Neural cell (in vitro differentiated cells): ENCODE measurements around the gene GNG4.

ENCODE experiments used
- EP300 ChIP-seq: fragments of 450-650 bp; conservative IDR thresholded peaks from 2 replicates; pipeline ENCODE4 v1.6.1; 2014; ENCODE audit warnings: antibody characterized with exemption, mild to moderate bottlenecking, moderate library complexity; ENCODE audit not compliant: poor library complexity, severe bottlenecking
- EZH2 ChIP-seq: fragments of 200-600, 300-800 bp; shearing (Covaris generic), sonication (generic); IDR thresholded peaks from 2 replicates; pipeline ENCODE4 v1.6.1; 2014; ENCODE audit warnings: antibody characterized with exemption, low read length, borderline replicate concordance, mild to moderate bottlenecking; ENCODE audit not compliant: insufficient read depth, poor library complexity, severe bottlenecking
- MXI1 ChIP-seq: fragments of 450-650 bp; conservative IDR thresholded peaks from 2 replicates; pipeline ENCODE4 v1.6.1; 2014; ENCODE audit warnings: antibody characterized with exemption, mild to moderate bottlenecking; ENCODE audit not compliant: poor library complexity, severe bottlenecking
- POLR2AphosphoS5 ChIP-seq: IDR thresholded peaks from 2 replicates; pipeline ENCODE4 v1.6.1; 2012
- RAD21 ChIP-seq: fragments of 450-650 bp; conservative IDR thresholded peaks from 2 replicates; pipeline ENCODE4 v1.6.1; 2014; ENCODE audit warnings: antibody characterized with exemption, mild to moderate bottlenecking, moderate library complexity
- SMC3 ChIP-seq: fragments of 450-650 bp; conservative IDR thresholded peaks from 2 replicates; pipeline ENCODE4 v1.6.1; 2014; ENCODE audit warnings: antibody characterized with exemption, mild to moderate bottlenecking, moderate library complexity; ENCODE audit not compliant: poor library complexity
- TAF1 ChIP-seq: IDR thresholded peaks from 2 replicates; pipeline ENCODE4 v1.6.1; 2012; ENCODE audit warnings: low read depth
- TF ChIP-seq, protein P1 (sequence below): fragments of 450-650 bp; IDR thresholded peaks from 2 replicates; pipeline ENCODE4 v1.5.1; 2014; ENCODE audit warnings: antibody characterized with exemption, mild to moderate bottlenecking, moderate library complexity; ENCODE audit not compliant: poor library complexity, severe bottlenecking

- TF ChIP-seq, protein P1, sequence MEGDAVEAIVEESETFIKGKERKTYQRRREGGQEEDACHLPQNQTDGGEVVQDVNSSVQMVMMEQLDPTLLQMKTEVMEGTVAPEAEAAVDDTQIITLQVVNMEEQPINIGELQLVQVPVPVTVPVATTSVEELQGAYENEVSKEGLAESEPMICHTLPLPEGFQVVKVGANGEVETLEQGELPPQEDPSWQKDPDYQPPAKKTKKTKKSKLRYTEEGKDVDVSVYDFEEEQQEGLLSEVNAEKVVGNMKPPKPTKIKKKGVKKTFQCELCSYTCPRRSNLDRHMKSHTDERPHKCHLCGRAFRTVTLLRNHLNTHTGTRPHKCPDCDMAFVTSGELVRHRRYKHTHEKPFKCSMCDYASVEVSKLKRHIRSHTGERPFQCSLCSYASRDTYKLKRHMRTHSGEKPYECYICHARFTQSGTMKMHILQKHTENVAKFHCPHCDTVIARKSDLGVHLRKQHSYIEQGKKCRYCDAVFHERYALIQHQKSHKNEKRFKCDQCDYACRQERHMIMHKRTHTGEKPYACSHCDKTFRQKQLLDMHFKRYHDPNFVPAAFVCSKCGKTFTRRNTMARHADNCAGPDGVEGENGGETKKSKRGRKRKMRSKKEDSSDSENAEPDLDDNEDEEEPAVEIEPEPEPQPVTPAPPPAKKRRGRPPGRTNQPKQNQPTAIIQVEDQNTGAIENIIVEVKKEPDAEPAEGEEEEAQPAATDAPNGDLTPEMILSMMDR = no peak
- TF ChIP-seq EZH2 = no peak
- TF ChIP-seq EP300 = no peak
- no peak for TF ChIP-seq POLR2AphosphoS5
- TF ChIP-seq TAF1 = no peak
- TF ChIP-seq SMC3 = no peak
- TF ChIP-seq MXI1 = no peak
- TF ChIP-seq RAD21 = no peak
Measured at GRCh38 chr1:235612761-235613160, 36.8 kb downstream of the GNG4 start.
